H1 (cell line): ENCODE measurements around the gene CELSR1. TPM values are rescaled to one million over a fixed set of nuclear protein-coding genes. Genes with fewer than 3 reads are reported as not detected.
A peak's percentile ranks its signal among the peaks of the same experiment; 100 is the strongest.

Source experiments
- CTCF ChIA-PET: fragments of 300-600 bp; sonication (Branson Sonifier 250); formaldehyde crosslinking; loops from one replicate; lab custom pipeline; 2021; ENCODE audit not compliant: partially characterized antibody; lab: Charles Lee
- POLR2A ChIA-PET: fragments of 300-600 bp; sonication (Branson Sonifier 250); formaldehyde crosslinking; loops from one replicate; lab custom pipeline; 2021; ENCODE audit warnings: inconsistent platforms; ENCODE audit not compliant: partially characterized antibody; lab: Charles Lee
- DNase-seq, 2 experiments: peaks; one replicate each; pipeline versions ENCODE4 v3.0.0 to v3.0.0-alpha.2; 2010 to 2022; ENCODE audit warnings: low spot score in 2 of 2, low read depth in 1 of 2, mixed read lengths in 1 of 2
- FAIRE-seq: peaks from 2 replicates; lab custom pipeline; 2011; peaks lifted over from hg19 to GRCh38; lab: Jason Lieb, UNC
- H2AFZ ChIP-seq: 2 replicates; pipeline ENCODE4 v1.8.1; 2012; ENCODE audit warnings: low read length, inconsistent platforms
- H2AK5ac ChIP-seq: 2 replicates; pipeline ENCODE4 v1.6.1; 2013; ENCODE audit warnings: low read depth, low read length
- H2BK120ac ChIP-seq: replicated peaks from 2 replicates; pipeline ENCODE3; 2013; ENCODE audit warnings: low read depth, low read length, inconsistent platforms
- H2BK12ac ChIP-seq: 2 replicates; pipeline ENCODE4 v1.6.1; 2013; ENCODE audit warnings: low read depth, low read length
- H2BK15ac ChIP-seq: 2 replicates; pipeline ENCODE4 v1.6.1; 2013; ENCODE audit warnings: low read length
- H2BK20ac ChIP-seq: 2 replicates; pipeline ENCODE4 v1.6.1; 2013; ENCODE audit warnings: low read length
- H2BK5ac ChIP-seq: 2 replicates; pipeline ENCODE4 v1.6.1; 2013; ENCODE audit warnings: low read depth, low read length
- H3K14ac ChIP-seq: 2 replicates; pipeline ENCODE4 v1.6.1; 2013; ENCODE audit warnings: inconsistent platforms; ENCODE audit not compliant: insufficient read length
- H3K18ac ChIP-seq: 2 replicates; pipeline ENCODE4 v1.6.1; 2013; ENCODE audit warnings: low read length; ENCODE audit errors: extremely low read depth
- H3K23ac ChIP-seq: 2 replicates; pipeline ENCODE4 v1.6.1; 2013; ENCODE audit warnings: inconsistent platforms; ENCODE audit not compliant: insufficient read length
- H3K23me2 ChIP-seq: 2 replicates; pipeline ENCODE4 v1.6.1; 2013; ENCODE audit warnings: low read depth, low read length
- H3K27ac ChIP-seq: 2 replicates; pipeline ENCODE4 v1.6.1; 2011; ENCODE audit warnings: low read depth, low read length, inconsistent platforms
- H3K27me3 ChIP-seq, 4 experiments: replicated peaks in 1 of 4; 1 replicate in 1 of 4; 2 replicates in 3 of 4; pipeline versions ENCODE4 v1.6.1 to v1.8.1; 2011 to 2013; ENCODE audit warnings: low read length in 3 of 4, mild to moderate bottlenecking in 3 of 4, inconsistent platforms in 2 of 4, mixed read lengths in 2 of 4, moderate library complexity in 1 of 4; ENCODE audit not compliant: control insufficient read depth in 3 of 4, insufficient read depth in 3 of 4; ENCODE audit errors: extremely low read depth in 1 of 4
- H3K36me3 ChIP-seq, 4 experiments: 2 replicates each; pipeline versions ENCODE4 v1.6.1 to v1.8.1; 2011 to 2013; ENCODE audit warnings: mild to moderate bottlenecking in 4 of 4, low read length in 3 of 4, moderate library complexity in 2 of 4, control low read depth in 1 of 4, inconsistent platforms in 1 of 4; ENCODE audit not compliant: insufficient read depth in 4 of 4, control insufficient read depth in 2 of 4
- H3K4ac ChIP-seq: replicated peaks from 2 replicates; pipeline ENCODE3; 2013; ENCODE audit warnings: low read length, low read depth, mixed read lengths, inconsistent platforms; ENCODE audit not compliant: insufficient read length
- H3K4me1 ChIP-seq, 4 experiments: replicated peaks in 1 of 4; 1 replicate in 1 of 4; 2 replicates in 3 of 4; pipeline versions ENCODE4 v1.6.1 to v1.8.1; 2011 to 2013; ENCODE audit warnings: low read length in 3 of 4, inconsistent platforms in 2 of 4, mixed read lengths in 1 of 4; ENCODE audit not compliant: insufficient read depth in 4 of 4, control insufficient read depth in 3 of 4
- H3K4me2 ChIP-seq, 2 experiments: 2 replicates each; pipeline versions ENCODE4 v1.6.1 to v1.8.1; 2011 to 2013; ENCODE audit warnings: low read depth in 2 of 2, low read length in 2 of 2, control low read depth in 1 of 2, inconsistent platforms in 1 of 2, mild to moderate bottlenecking in 1 of 2; ENCODE audit not compliant: insufficient read depth in 1 of 2
- H3K4me3 ChIP-seq, 4 experiments: fragments of 200-600, 300-600 bp in 1 of 4; sonication (generic), shearing (Covaris generic), sonication (Bioruptor Twin) in 1 of 4; 2 replicates each; pipeline versions ENCODE4 v1.5.1 to v1.8.1; 2011 to 2016; ENCODE audit warnings: low read length in 4 of 4, low read depth in 3 of 4, control low read depth in 2 of 4, inconsistent platforms in 2 of 4, mild to moderate bottlenecking in 2 of 4, mixed read lengths in 1 of 4, moderate library complexity in 1 of 4; ENCODE audit not compliant: insufficient read depth in 2 of 4; ENCODE audit errors: extremely low read depth in 1 of 4
- H3K56ac ChIP-seq: replicated peaks from 2 replicates; pipeline ENCODE3; 2013; ENCODE audit warnings: low read depth, mild to moderate bottlenecking, mixed read lengths, low read length, inconsistent platforms; ENCODE audit not compliant: insufficient read length
- H3K79me1 ChIP-seq: 2 replicates; pipeline ENCODE4 v1.6.1; 2013; ENCODE audit warnings: low read depth, low read length, control low read depth
- H3K79me2 ChIP-seq, 2 experiments: 2 replicates each; pipeline versions ENCODE4 v1.6.1 to v1.8.1; 2012 to 2013; ENCODE audit warnings: low read length in 2 of 2, mild to moderate bottlenecking in 2 of 2, inconsistent platforms in 1 of 2; ENCODE audit not compliant: insufficient read depth in 2 of 2, control insufficient read depth in 1 of 2
- H3K9ac ChIP-seq, 4 experiments: replicated peaks in 1 of 4; 1 replicate in 1 of 4; 2 replicates in 3 of 4; pipeline versions ENCODE4 v1.6.1 to v1.8.1; 2011 to 2013; ENCODE audit warnings: low read depth in 3 of 4, low read length in 3 of 4, control low read depth in 2 of 4, mild to moderate bottlenecking in 2 of 4, moderate library complexity in 2 of 4, inconsistent platforms in 1 of 4; ENCODE audit errors: extremely low read depth in 1 of 4
- H3K9me3 ChIP-seq, 2 experiments: 2 replicates each; pipeline versions ENCODE4 v1.6.1 to v1.8.1; 2012 to 2013; ENCODE audit warnings: mild to moderate bottlenecking in 2 of 2, moderate library complexity in 2 of 2, control low read depth in 1 of 2, inconsistent platforms in 1 of 2, low read depth in 1 of 2, low read length in 1 of 2, mixed read lengths in 1 of 2; ENCODE audit not compliant: insufficient read depth in 2 of 2
- H4K20me1 ChIP-seq, 2 experiments: replicated peaks in 1 of 2; 2 replicates each; pipeline versions ENCODE3 to v1.8.1; 2011 to 2013; ENCODE audit warnings: inconsistent platforms in 2 of 2, low read length in 2 of 2, mild to moderate bottlenecking in 1 of 2; ENCODE audit not compliant: insufficient read depth in 2 of 2, control insufficient read depth in 1 of 2
- H4K5ac ChIP-seq: 2 replicates; pipeline ENCODE4 v1.6.1; 2013; ENCODE audit warnings: low read length, low read depth, mixed read lengths, inconsistent platforms; ENCODE audit not compliant: insufficient read length
- H4K8ac ChIP-seq: 2 replicates; pipeline ENCODE4 v1.8.0; 2013; ENCODE audit warnings: mild to moderate bottlenecking, moderate library complexity, low read length, inconsistent platforms; ENCODE audit not compliant: insufficient read depth; ENCODE audit errors: extremely low read depth
- H4K91ac ChIP-seq: replicated peaks from 2 replicates; pipeline ENCODE3; 2013; ENCODE audit warnings: low read length, mixed read lengths, inconsistent platforms; ENCODE audit not compliant: insufficient read length
- HDAC6 ChIP-seq: IDR thresholded peaks from one replicate; pipeline ENCODE4 v1.7.1; 2012; ENCODE audit warnings: low read depth, mild to moderate bottlenecking, inconsistent platforms, low read length, moderate library complexity
- RAD21 ChIP-seq, 2 experiments: IDR thresholded peaks in 1 of 2; conservative IDR thresholded peaks in 1 of 2; 2 replicates each; pipeline ENCODE4 v1.6.1; 2011; ENCODE audit warnings: low read depth in 2 of 2, low read length in 2 of 2, improper control_type of control experiment in 1 of 2, inconsistent platforms in 1 of 2, mild to moderate bottlenecking in 1 of 2, moderate library complexity in 1 of 2
- SAP30 ChIP-seq: fragments of 300-600 bp; sonication (generic); IDR thresholded peaks from 2 replicates; pipeline ENCODE4 v1.7.1; 2012; ENCODE audit warnings: low read length, moderate library complexity, mild to moderate bottlenecking, inconsistent platforms; ENCODE audit not compliant: insufficient read depth, insufficient replicate concordance
- SIN3A ChIP-seq, 2 experiments: IDR thresholded peaks in 1 of 2; conservative IDR thresholded peaks in 1 of 2; 2 replicates each; pipeline ENCODE4 v1.6.1; 2011 to 2012; ENCODE audit warnings: low read length in 2 of 2, improper control_type of control experiment in 1 of 2, low read depth in 1 of 2, mild to moderate bottlenecking in 1 of 2
- SIRT6 ChIP-seq: IDR thresholded peaks from one replicate; pipeline ENCODE4 v1.7.1; 2012; ENCODE audit warnings: low read length, inconsistent platforms
- SP1 ChIP-seq: IDR thresholded peaks from 2 replicates; pipeline ENCODE4 v1.6.1; 2011; ENCODE audit warnings: low read depth, low read length
- WGBS, 2 experiments: shearing (Covaris generic) in 1 of 2; methylation state at CpG; one replicate each; pipeline versions ENCODE4 v1.1.6 to v1.1.7; 2013 to 2015; ENCODE audit warnings: low lambda C conversion rate in 2 of 2, mixed read lengths in 2 of 2, inconsistent platforms in 1 of 2, low coverage in 1 of 2, missing lambda C conversion rate in 1 of 2; ENCODE audit not compliant: insufficient replicate concordance in 2 of 2, insufficient coverage in 1 of 2, insufficient read length in 1 of 2; ENCODE audit errors: extremely low coverage in 1 of 2, missing lambda C conversion rate in 1 of 2; 5-methylcytosine and 5-hydroxymethylcytosine counted together
- polyA plus RNA-seq, 7 experiments: library from polyadenylated mRNA; depleted of rRNA in 3 of 7; stranded (reverse) in 5 of 7; unstranded in 2 of 7; fragments of >200 nt in 5 of 7; fragments of 200-250 nt in 2 of 7; gene quantifications; 1 replicate in 5 of 7; 2 replicates in 1 of 7; 4 replicates in 1 of 7; pipeline versions ENCODE4 v1.2.1 to v1.2.3, GENCODE V29; 2011 to 2013; ENCODE audit warnings: missing spikeins in 2 of 7, mixed read lengths in 2 of 7
- total RNA-seq: library from RNA; stranded (reverse); fragmentation: NEBNext Ultra II Directional; extraction: Animal tissue kit (Norgen Biotek cat#: 25700); gene quantifications from 2 replicates; pipeline ENCODE4 v1.2.1, GENCODE V29; 2021
- TF ChIP-seq, protein P1 (sequence below), 3 experiments: IDR thresholded peaks; 1 replicate in 2 of 3; 2 replicates in 1 of 3; pipeline versions ENCODE4 v1.5.1 to v1.6.1; 2011; ENCODE audit warnings: low read length in 3 of 3, mild to moderate bottlenecking in 3 of 3, inconsistent platforms in 2 of 3, low read depth in 1 of 3, moderate library complexity in 1 of 3; ENCODE audit not compliant: insufficient read depth in 1 of 3; ENCODE audit errors: control extremely low read depth in 1 of 3

The CELSR1 gene
- total and polyA plus RNA-seq, 2 of the 8 experiments (the other 6 are each of a cell fraction or from before 2014, with no cell fraction given) = 9.0 to 12.4 TPM

DNA sequence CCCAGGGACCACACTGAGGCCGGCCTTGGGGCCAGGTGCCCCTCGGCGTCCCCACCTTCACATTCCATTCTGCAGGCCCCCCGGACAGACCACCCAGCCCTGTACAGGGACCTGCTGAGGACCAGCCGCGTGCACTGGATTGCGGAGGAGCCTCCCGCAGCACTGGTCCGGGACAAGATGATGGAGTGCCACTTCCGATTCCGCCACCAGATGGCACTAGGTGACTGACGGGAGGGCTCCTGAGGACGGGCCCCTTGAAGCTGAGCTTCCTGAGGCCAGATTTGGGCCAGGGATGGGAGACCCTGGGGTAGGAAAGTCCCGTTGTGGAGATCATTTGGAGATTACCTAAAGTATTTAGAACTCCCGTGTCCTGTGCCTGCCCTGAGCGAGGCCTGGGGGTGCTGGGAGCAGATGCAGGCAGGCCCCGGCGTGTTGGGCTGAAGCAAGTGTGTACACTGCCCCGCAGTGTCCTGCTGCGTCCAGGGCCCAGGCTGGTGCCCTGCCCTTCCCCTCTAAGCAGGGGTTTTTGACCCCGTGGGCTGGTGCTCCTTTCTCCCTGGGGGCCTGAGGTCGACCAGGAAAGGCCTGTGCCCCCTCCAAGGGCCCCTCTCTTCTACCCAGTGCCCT, 181.9 kb downstream of the CELSR1 start:
- Histone ChIP-seq H2BK15ac (no peak overlapping the region), H2BK20ac (no peak overlapping the region), H4K20me1 (peaks cover 13 to 26% of the 10 kb centered on the region in 2 experiments), H4K91ac (no peak overlapping the region), H2AK5ac (no peak overlapping the region), H2BK12ac (no peak overlapping the region), H4K5ac (no peak overlapping the region), H3K9me3 (no peaks in the 10 kb centered on the region), H3K9ac (no peak overlapping the region), H3K79me2 (no peaks in the 10 kb centered on the region), H2BK5ac (no peak overlapping the region), H2AFZ (no peak overlapping the region), H3K4me2 (no peak overlapping the region), H4K8ac (no peak overlapping the region), H3K27me3 (no peaks in the 10 kb centered on the region), H2BK120ac (no peak overlapping the region), H3K23me2 (no peaks in the 10 kb centered on the region), H3K27ac (0 out of 2 replicates have a peak overlapping the region, but pooled peaks have one; percentile 35), H3K36me3 (peaks cover 10 to 49% (median 36%) of the 10 kb centered on the region in 4 experiments; a peak in 7 of 8 replicates), H3K4me1 (no peaks in the 10 kb centered on the region), H3K4me3 (no peak overlapping the region), H3K4ac (no peak overlapping the region), H3K23ac (no peak overlapping the region), H3K79me1 (0 out of 2 replicates have a peak, but pooled peaks cover 4% of the 10 kb centered on the region), H3K14ac (no peak overlapping the region), H3K18ac (no peak overlapping the region), H3K56ac (no peak overlapping the region)
- no peak for FAIRE-seq
- CTCF ChIA-PET = interaction anchor here (0.7 to 5.8 kb wide), 16 partner anchors 9 to 220 kb away, joined by 3 to 60 read pairs (median 4); partner anchors contain the start of gene CELSR1
- DNase-seq = peak in 1 of 2 experiments; percentile 97
- POLR2A ChIA-PET = interaction anchor here (1.9 kb wide), 1 partner anchor 15 kb away, joined by 4 read pairs; no protein-coding TSS in a partner anchor
- WGBS, 2 experiments = 71% methylated on average over 22 of the region's 22 CpGs; no CpG with 5 or more reads in 1 of the 2 experiments
- TF ChIP-seq RAD21 (IDR thresholded peaks at IDR 0.05 in 1 of 2, conservative IDR thresholded peaks at IDR 0.05 in 1 of 2; ENCODE audit: low read depth in 2 of 2, low read length in 2 of 2) (peak; percentile 95 to 98), HDAC6 (no peak), SIRT6 (no peak), SIN3A (conservative IDR thresholded peaks at IDR 0.05 in 1 of 2, IDR thresholded peaks at IDR 0.05 in 1 of 2; ENCODE audit: low read depth in 1 of 2, low read length in 2 of 2) (no peak), SAP30 (no peak), SP1 (no peak)
- TF ChIP-seq, protein P1, sequence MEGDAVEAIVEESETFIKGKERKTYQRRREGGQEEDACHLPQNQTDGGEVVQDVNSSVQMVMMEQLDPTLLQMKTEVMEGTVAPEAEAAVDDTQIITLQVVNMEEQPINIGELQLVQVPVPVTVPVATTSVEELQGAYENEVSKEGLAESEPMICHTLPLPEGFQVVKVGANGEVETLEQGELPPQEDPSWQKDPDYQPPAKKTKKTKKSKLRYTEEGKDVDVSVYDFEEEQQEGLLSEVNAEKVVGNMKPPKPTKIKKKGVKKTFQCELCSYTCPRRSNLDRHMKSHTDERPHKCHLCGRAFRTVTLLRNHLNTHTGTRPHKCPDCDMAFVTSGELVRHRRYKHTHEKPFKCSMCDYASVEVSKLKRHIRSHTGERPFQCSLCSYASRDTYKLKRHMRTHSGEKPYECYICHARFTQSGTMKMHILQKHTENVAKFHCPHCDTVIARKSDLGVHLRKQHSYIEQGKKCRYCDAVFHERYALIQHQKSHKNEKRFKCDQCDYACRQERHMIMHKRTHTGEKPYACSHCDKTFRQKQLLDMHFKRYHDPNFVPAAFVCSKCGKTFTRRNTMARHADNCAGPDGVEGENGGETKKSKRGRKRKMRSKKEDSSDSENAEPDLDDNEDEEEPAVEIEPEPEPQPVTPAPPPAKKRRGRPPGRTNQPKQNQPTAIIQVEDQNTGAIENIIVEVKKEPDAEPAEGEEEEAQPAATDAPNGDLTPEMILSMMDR (IDR thresholded peaks at IDR 0.05; ENCODE audit: control extremely low read depth in 1 of 3, insufficient read depth in 1 of 3, low read depth in 1 of 3, low read length in 3 of 3) = peak; percentile 91 to 95 (median 92)
